H9 (cell line): ENCODE measurements around the gene MB. TPM values are rescaled to one million over a fixed set of nuclear protein-coding genes. Genes with fewer than 3 reads are reported as not detected.

ENCODE experiments used
- DNase-seq: peaks from one replicate; pipeline ENCODE4 v3.0.0-alpha.2; 2017
- H2AFZ ChIP-seq: one replicate; pipeline ENCODE4 v1.6.1; 2013; ENCODE audit warnings: mild to moderate bottlenecking, low read length, control low read depth, moderate library complexity
- H2AK5ac ChIP-seq: 2 replicates; pipeline ENCODE4 v1.6.1; 2013; ENCODE audit warnings: low read length, control low read depth, mixed read lengths; ENCODE audit not compliant: insufficient read length
- H2BK120ac ChIP-seq: one replicate; pipeline ENCODE4 v1.6.1; 2013; ENCODE audit warnings: low read depth, mild to moderate bottlenecking, low read length, control low read depth, inconsistent platforms; ENCODE audit not compliant: poor library complexity, severe bottlenecking
- H2BK12ac ChIP-seq: 2 replicates; pipeline ENCODE4 v1.6.1; 2013; ENCODE audit warnings: low read length, control low read depth, mixed read lengths, low read depth; ENCODE audit not compliant: insufficient read length
- H2BK15ac ChIP-seq: 2 replicates; pipeline ENCODE4 v1.6.1; 2013; ENCODE audit warnings: low read depth, low read length, control low read depth
- H2BK20ac ChIP-seq: one replicate; pipeline ENCODE4 v1.6.1; 2013; ENCODE audit warnings: low read depth, mild to moderate bottlenecking, low read length, control low read depth, inconsistent platforms; ENCODE audit not compliant: poor library complexity, severe bottlenecking
- H2BK5ac ChIP-seq: 2 replicates; pipeline ENCODE4 v1.6.1; 2013; ENCODE audit warnings: low read length, control low read depth, mixed read lengths; ENCODE audit not compliant: insufficient read length
- H3K14ac ChIP-seq: 2 replicates; pipeline ENCODE4 v1.6.1; 2013; ENCODE audit warnings: low read length, control low read depth; ENCODE audit not compliant: insufficient read depth
- H3K18ac ChIP-seq: 2 replicates; pipeline ENCODE4 v1.6.1; 2013; ENCODE audit warnings: low read depth, mild to moderate bottlenecking, mixed read lengths, low read length, control low read depth; ENCODE audit not compliant: insufficient read length
- H3K23ac ChIP-seq: 2 replicates; pipeline ENCODE4 v1.6.1; 2013; ENCODE audit warnings: low read length, control low read depth, mixed read lengths, low read depth; ENCODE audit not compliant: insufficient read length
- H3K23me2 ChIP-seq: 2 replicates; pipeline ENCODE4 v1.6.1; 2013; ENCODE audit warnings: low read depth, mild to moderate bottlenecking, mixed read lengths, low read length, control low read depth; ENCODE audit not compliant: insufficient read length, poor library complexity, severe bottlenecking
- H3K27ac ChIP-seq: 2 replicates; pipeline ENCODE4 v1.5.1; 2013; ENCODE audit warnings: low read length, control low read depth, mixed read lengths, low read depth; ENCODE audit not compliant: insufficient read length
- H3K27me3 ChIP-seq: 2 replicates; pipeline ENCODE4 v1.6.1; 2013; ENCODE audit warnings: low read length, control low read depth, inconsistent platforms; ENCODE audit not compliant: insufficient read depth
- H3K4ac ChIP-seq: 2 replicates; pipeline ENCODE4 v1.6.1; 2013; ENCODE audit warnings: low read depth, mild to moderate bottlenecking, control low read depth, inconsistent platforms, low read length, moderate library complexity
- H3K4me1 ChIP-seq: 2 replicates; pipeline ENCODE4 v1.6.1; 2013; ENCODE audit warnings: low read length, control low read depth, inconsistent platforms; ENCODE audit not compliant: insufficient read depth
- H3K4me2 ChIP-seq: 2 replicates; pipeline ENCODE4 v1.6.1; 2013; ENCODE audit warnings: low read length, control low read depth, mixed read lengths; ENCODE audit not compliant: insufficient read length, insufficient read depth
- H3K56ac ChIP-seq: 2 replicates; pipeline ENCODE4 v1.6.1; 2013; ENCODE audit warnings: low read depth, mild to moderate bottlenecking, mixed read lengths, low read length, control low read depth; ENCODE audit not compliant: insufficient read length
- H3K79me1 ChIP-seq: 2 replicates; pipeline ENCODE4 v1.6.1; 2013; ENCODE audit warnings: low read depth, mild to moderate bottlenecking, moderate library complexity, low read length, control low read depth, inconsistent platforms; ENCODE audit not compliant: insufficient read depth, poor library complexity, severe bottlenecking
- H3K79me2 ChIP-seq: 2 replicates; pipeline ENCODE4 v1.6.1; 2013; ENCODE audit warnings: low read length, control low read depth, inconsistent platforms; ENCODE audit not compliant: insufficient read depth
- H3K9ac ChIP-seq: 2 replicates; pipeline ENCODE4 v1.6.1; 2013; ENCODE audit warnings: low read length, control low read depth, mixed read lengths; ENCODE audit not compliant: insufficient read length; ENCODE audit errors: extremely low read depth
- H3K9me3 ChIP-seq: one replicate; pipeline ENCODE4 v1.6.1; 2013; ENCODE audit warnings: low read depth, low read length, inconsistent platforms; ENCODE audit not compliant: control insufficient read depth
- H3T11ph ChIP-seq: one replicate; pipeline ENCODE4 v1.6.1; 2013; ENCODE audit warnings: mild to moderate bottlenecking, low read length, control low read depth, inconsistent platforms
- H4K20me1 ChIP-seq: one replicate; pipeline ENCODE4 v1.6.1; 2013; ENCODE audit not compliant: control insufficient read depth, insufficient read length, insufficient read depth
- H4K5ac ChIP-seq: 2 replicates; pipeline ENCODE4 v1.6.1; 2013; ENCODE audit warnings: low read depth, mild to moderate bottlenecking, mixed read lengths, low read length, control low read depth; ENCODE audit not compliant: insufficient read length
- H4K8ac ChIP-seq: replicated peaks from 2 replicates; pipeline ENCODE4 v1.6.1; 2013; ENCODE audit warnings: low read length, control low read depth, mixed read lengths, low read depth; ENCODE audit not compliant: insufficient read length
- H4K91ac ChIP-seq: 2 replicates; pipeline ENCODE4 v1.6.1; 2013; ENCODE audit warnings: low read depth, mild to moderate bottlenecking, moderate library complexity, mixed read lengths, low read length, control low read depth; ENCODE audit not compliant: insufficient read length
- H3K27ac Mint-ChIP-seq, 3 experiments: 2 replicates in 2 of 3; 3 replicates in 1 of 3; pipeline ENCODE4 v1.8.0; 2020 to 2021; ENCODE audit warnings: mixed read lengths in 3 of 3, mild to moderate bottlenecking in 1 of 3, moderate library complexity in 1 of 3
- H3K27me3 Mint-ChIP-seq: 2 replicates; pipeline ENCODE4 v1.8.0; 2021; ENCODE audit warnings: low read depth, mild to moderate bottlenecking, moderate library complexity, mixed read lengths
- H3K36me3 Mint-ChIP-seq, 3 experiments: 2 replicates in 2 of 3; 3 replicates in 1 of 3; pipeline ENCODE4 v1.8.0; 2020 to 2021; ENCODE audit warnings: low read depth in 3 of 3, mixed read lengths in 3 of 3; ENCODE audit not compliant: insufficient read depth in 1 of 3
- H3K4me1 Mint-ChIP-seq, 2 experiments: 2 replicates each; pipeline ENCODE4 v1.8.0; 2020; ENCODE audit warnings: mixed read lengths in 2 of 2
- H3K4me3 Mint-ChIP-seq, 2 experiments: 2 replicates in 1 of 2; 3 replicates in 1 of 2; pipeline ENCODE4 v1.8.0; 2020 to 2021; ENCODE audit warnings: mild to moderate bottlenecking in 2 of 2, mixed read lengths in 2 of 2, moderate library complexity in 1 of 2
- H3K9me3 Mint-ChIP-seq, 2 experiments: 2 replicates in 1 of 2; 3 replicates in 1 of 2; pipeline ENCODE4 v1.8.0; 2020; ENCODE audit warnings: mild to moderate bottlenecking in 2 of 2, mixed read lengths in 2 of 2, moderate library complexity in 1 of 2
- WGBS: extraction: QIAGEN DNeasy Blood & Tissue Kit; methylation state at CpG from one replicate; pipeline ENCODE4 v1.1.7; 2013; ENCODE audit warnings: missing lambda C conversion rate, low lambda C conversion rate, mixed read lengths; ENCODE audit not compliant: insufficient read length; ENCODE audit errors: extremely low coverage; 5-methylcytosine and 5-hydroxymethylcytosine counted together
- total RNA-seq: library from RNA; stranded (reverse); gene quantifications from 2 replicates; pipeline ENCODE4 v1.2.1, GENCODE V29; 2021
- TF ChIP-seq, protein P1 (sequence below): fragments of 200-600 bp; sonication (generic); conservative IDR thresholded peaks from 3 replicates; pipeline ENCODE4 v1.8.0; 2021; ENCODE audit warnings: antibody characterized with exemption, mild to moderate bottlenecking

MB gene
- total RNA-seq, 1 experiment from 2014 or later, result 0.55 TPM

GRCh38 chr22:35558031-35558430, 59.1 kb downstream of the MB start:
- peaks cover 9% of the 10 kb centered on the region; the same call in 1 of the 2 replicates for H3K4me1 ChIP-seq
- no peak overlapping the region for H3K4me3 Mint-ChIP-seq
- H3K23ac ChIP-seq, result no peak overlapping the region
- no peak overlapping the region for H2BK15ac ChIP-seq
- H2BK120ac ChIP-seq, result no peak overlapping the region
- TF ChIP-seq, protein P1, sequence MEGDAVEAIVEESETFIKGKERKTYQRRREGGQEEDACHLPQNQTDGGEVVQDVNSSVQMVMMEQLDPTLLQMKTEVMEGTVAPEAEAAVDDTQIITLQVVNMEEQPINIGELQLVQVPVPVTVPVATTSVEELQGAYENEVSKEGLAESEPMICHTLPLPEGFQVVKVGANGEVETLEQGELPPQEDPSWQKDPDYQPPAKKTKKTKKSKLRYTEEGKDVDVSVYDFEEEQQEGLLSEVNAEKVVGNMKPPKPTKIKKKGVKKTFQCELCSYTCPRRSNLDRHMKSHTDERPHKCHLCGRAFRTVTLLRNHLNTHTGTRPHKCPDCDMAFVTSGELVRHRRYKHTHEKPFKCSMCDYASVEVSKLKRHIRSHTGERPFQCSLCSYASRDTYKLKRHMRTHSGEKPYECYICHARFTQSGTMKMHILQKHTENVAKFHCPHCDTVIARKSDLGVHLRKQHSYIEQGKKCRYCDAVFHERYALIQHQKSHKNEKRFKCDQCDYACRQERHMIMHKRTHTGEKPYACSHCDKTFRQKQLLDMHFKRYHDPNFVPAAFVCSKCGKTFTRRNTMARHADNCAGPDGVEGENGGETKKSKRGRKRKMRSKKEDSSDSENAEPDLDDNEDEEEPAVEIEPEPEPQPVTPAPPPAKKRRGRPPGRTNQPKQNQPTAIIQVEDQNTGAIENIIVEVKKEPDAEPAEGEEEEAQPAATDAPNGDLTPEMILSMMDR, result no peak
- H4K5ac ChIP-seq, result no peak overlapping the region
- no peaks in the 10 kb centered on the region for H3K9me3 ChIP-seq
- no peak overlapping the region for H2BK12ac ChIP-seq
- no peaks in the 10 kb centered on the region for H3K79me1 ChIP-seq
- no peak overlapping the region for H2BK5ac ChIP-seq
- H3K4me1 Mint-ChIP-seq, result peaks cover 14 to 24% of the 10 kb centered on the region in 2 experiments
- H3K27me3 Mint-ChIP-seq, result peaks cover 28% of the 10 kb centered on the region
- H3K27ac Mint-ChIP-seq, result no peak overlapping the region
- H2AK5ac ChIP-seq, result no peak overlapping the region
- H3K4me2 ChIP-seq, result no peak overlapping the region
- DNase-seq, result no peak
- H3K4ac ChIP-seq, result no peak overlapping the region
- no peaks in the 10 kb centered on the region for H3K23me2 ChIP-seq
- H3K14ac ChIP-seq, result no peak overlapping the region
- H3K27ac ChIP-seq, result no peak overlapping the region
- H3K18ac ChIP-seq, result no peak overlapping the region
- no peak overlapping the region for H4K8ac ChIP-seq
- no peak overlapping the region for H3T11ph ChIP-seq
- no peaks in the 10 kb centered on the region for H4K20me1 ChIP-seq
- H3K27me3 ChIP-seq, result no peaks in the 10 kb centered on the region
- WGBS, result no CpG with 5 or more reads among the region's 5 CpGs
- no peak overlapping the region for H2AFZ ChIP-seq
- H3K56ac ChIP-seq, result no peak overlapping the region
- H3K9me3 Mint-ChIP-seq, result no peaks in the 10 kb centered on the region
- H3K9ac ChIP-seq, result no peak overlapping the region
- H2BK20ac ChIP-seq, result no peak overlapping the region
- no peaks in the 10 kb centered on the region for H3K79me2 ChIP-seq
- no peak overlapping the region for H4K91ac ChIP-seq
- H3K36me3 Mint-ChIP-seq, result no peaks in the 10 kb centered on the region

Other genes with a start within 250 kb of the MB start
- gene HMOX1, start 236.2 kb downstream of the MB start, total RNA-seq, result 22.7 and 25.7 TPM in 2 replicates
- gene MCM5, start 217.2 kb downstream of the MB start, total RNA-seq, result 274 and 293 TPM in 2 replicates
- 0.42 and 0.53 TPM in 2 replicates for gene RASD2, start 76.5 kb downstream of the MB start, total RNA-seq
- 0.04 and 0.07 TPM in 2 replicates for gene APOL6, start 31.1 kb upstream of the MB start, total RNA-seq
- not detected in 2 replicates for gene APOL5, start 100.5 kb upstream of the MB start, total RNA-seq